ENCODE measurements around the gene G6PD.

GRCh38 chrX:154484255-154485149 lies 62.1 kb downstream of the G6PD start:
- no peak for TF ChIP-seq CTCF (IDR thresholded peaks at IDR 0.05)
- TF ChIP-seq POLR2A (IDR thresholded peaks at IDR 0.05), result no peak

Measured in thyroid gland (tissue), 4 donors.